ENCODE measurements around the gene GAPDH. TPM values are rescaled to one million over a fixed set of nuclear protein-coding genes. Genes with fewer than 3 reads are reported as not detected.

GAPDH gene
- polyA plus RNA-seq, 3 donors = 2,879 to 3,427 (median 3,223) TPM

- H3K9me3 Mint-ChIP-seq = peaks cover 0 to 2% (median 0%) of the 10 kb centered on the region in 7 donors
- H3K4me3 ChIP-seq (replicated peaks in 1 of 3; ENCODE audit: low read depth in 2 of 3, low read length in 3 of 3) = peak overlapping the region; percentile 0 to 97 (median 38)
- H3K4me2 ChIP-seq (replicated peaks; ENCODE audit: extremely low read depth, low read length, poor library complexity, severe bottlenecking) = peak overlapping the region; percentile 99
- H3K4me3 Mint-ChIP-seq = peak overlapping the region; percentile 66 to 90
- TF ChIP-seq CTCF (IDR thresholded peaks at IDR 0.05) = no peak
- peak overlapping the region; percentile 93 to 98 (median 95) for H3K27ac Mint-ChIP-seq
- H3K36me3 Mint-ChIP-seq = peaks cover 37 to 63% of the 10 kb centered on the region in 2 donors
- peaks cover 77 to 84% of the 10 kb centered on the region in 2 donors for H3K4me1 ChIP-seq (ENCODE audit: control insufficient read depth in 1 of 2, insufficient read depth in 2 of 2, low read length in 2 of 2)
- H3K36me3 ChIP-seq (replicated peaks in 1 of 2; ENCODE audit: control insufficient read depth in 1 of 2, insufficient read depth in 2 of 2, low read length in 2 of 2) = peaks cover 28 to 46% of the 10 kb centered on the region in 2 donors
- no peaks in the 10 kb centered on the region for H3K9me3 ChIP-seq (replicated peaks in 1 of 2; ENCODE audit: control insufficient read depth in 1 of 2, insufficient read depth in 1 of 2, low read length in 2 of 2)
- H3K4me1 Mint-ChIP-seq = peaks cover 82% of the 10 kb centered on the region
- H4K20me1 ChIP-seq (ENCODE audit: insufficient read depth, low read length) = peaks cover 77% of the 10 kb centered on the region
- peaks cover 92% of the 10 kb centered on the region for H3K79me2 ChIP-seq (ENCODE audit: insufficient read depth, low read length)
- H3K27me3 ChIP-seq (ENCODE audit: control insufficient read depth in 2 of 2, insufficient read depth in 2 of 2, low read length in 2 of 2) = no peaks in the 10 kb centered on the region
- H2AFZ ChIP-seq (ENCODE audit: insufficient read depth, low read depth, low read length, poor library complexity, severe bottlenecking) = peak overlapping the region; percentile 65
- 14% methylated on average over 15 of the region's 24 CpGs for WGBS (ENCODE audit: insufficient coverage)
- H3K9ac ChIP-seq (ENCODE audit: insufficient read depth, low read length, poor library complexity, severe bottlenecking) = peak overlapping the region; percentile 66
- H3K27ac ChIP-seq (ENCODE audit: low read depth in 1 of 2, low read length in 2 of 2) = peak overlapping the region; percentile 86 to 91
- intact Hi-C loops (cut with micrococcal nuclease) = no loop called here
- H3K27me3 Mint-ChIP-seq (ENCODE audit: low read depth in 3 of 3) = peaks cover 0 to 1% (median 0%) of the 10 kb centered on the region in 3 donors
- DNase-seq = peak; percentile 88 to 90 (median 90)
These were observed 16.2 kb downstream of the GAPDH start for GRCh38 chr12:6550294-6551062.

GRCh38 chr12:6551063-6551461 lies 16.7 kb downstream of the GAPDH start:
- Histone ChIP-seq H3K9me3 (replicated peaks in 1 of 2; ENCODE audit: control insufficient read depth in 1 of 2, insufficient read depth in 1 of 2, low read length in 2 of 2) (no peaks in the 10 kb centered on the region), H3K4me1 (ENCODE audit: control insufficient read depth in 1 of 2, insufficient read depth in 2 of 2, low read length in 2 of 2) (peaks cover 77 to 86% of the 10 kb centered on the region in 2 donors), H2AFZ (ENCODE audit: insufficient read depth, low read depth, low read length, poor library complexity, severe bottlenecking) (peak overlapping the region; percentile 65), H3K79me2 (ENCODE audit: insufficient read depth, low read length) (peaks cover 92% of the 10 kb centered on the region), H3K27ac (ENCODE audit: low read depth in 1 of 2, low read length in 2 of 2) (peak overlapping the region; percentile 86 to 91), H3K27me3 (ENCODE audit: control insufficient read depth in 2 of 2, insufficient read depth in 2 of 2, low read length in 2 of 2) (no peaks in the 10 kb centered on the region), H3K9ac (ENCODE audit: insufficient read depth, low read length, poor library complexity, severe bottlenecking) (peak overlapping the region; percentile 66), H3K4me3 (replicated peaks in 1 of 3; ENCODE audit: low read depth in 2 of 3, low read length in 3 of 3) (peak overlapping the region in 2 of 3 experiments; percentile 1 to 97), H4K20me1 (ENCODE audit: insufficient read depth, low read length) (peaks cover 77% of the 10 kb centered on the region), H3K36me3 (replicated peaks in 1 of 2; ENCODE audit: control insufficient read depth in 1 of 2, insufficient read depth in 2 of 2, low read length in 2 of 2) (peaks cover 23 to 40% of the 10 kb centered on the region in 2 donors), H3K4me2 (replicated peaks; ENCODE audit: extremely low read depth, low read length, poor library complexity, severe bottlenecking) (peak overlapping the region; percentile 99)
- Mint-ChIP-seq H3K36me3 (peaks cover 31 to 57% of the 10 kb centered on the region in 2 donors), H3K4me3 (peak overlapping the region; percentile 41 to 90), H3K27me3 (ENCODE audit: low read depth in 3 of 3) (peaks cover 0 to 1% (median 0%) of the 10 kb centered on the region in 3 donors), H3K9me3 (peaks cover 0 to 2% (median 0%) of the 10 kb centered on the region in 7 donors), H3K27ac (peak overlapping the region; percentile 93 to 98 (median 95)), H3K4me1 (peaks cover 82% of the 10 kb centered on the region)
- intact Hi-C loops (cut with micrococcal nuclease) = no loop called here
- TF ChIP-seq CTCF (IDR thresholded peaks at IDR 0.05) = no peak
- WGBS (ENCODE audit: insufficient coverage) = 47% methylated on average over 14 of the region's 18 CpGs
- DNase-seq = peak in 2 of 3 donors; percentile 22 to 43

Measured in CD14-positive monocyte (primary cell).